ENCODE data around the gene NR2C1.

- TF ChIP-seq ZNF77 (CRISPR knock-in tag; IDR thresholded peaks at IDR 0.05) (no peak), YY1 (IDR thresholded peaks at IDR 0.05; ENCODE audit: borderline replicate concordance in 1 of 3, control insufficient read depth in 1 of 3, extremely low read depth in 1 of 3, insufficient read depth in 3 of 3, insufficient read length in 1 of 3, insufficient replicate concordance in 2 of 3, low read depth in 1 of 3, low read length in 2 of 3) (no peak), CEBPB (tag; IDR thresholded peaks at IDR 0.05) (no peak), ZNF274 (IDR thresholded peaks at IDR 0.05; ENCODE audit: borderline replicate concordance, low read depth, low read length) (no peak), CBX8 (IDR thresholded peaks at IDR 0.05; ENCODE audit: borderline replicate concordance, extremely low read depth, low read depth, low read length, poor library complexity, severe bottlenecking) (no peak), PHF20 (IDR thresholded peaks at IDR 0.05; ENCODE audit: partially characterized antibody) (no peak), EZH2 (IDR thresholded peaks at IDR 0.05; ENCODE audit: borderline replicate concordance, low read depth, low read length) (no peak), ZNF3 (CRISPR knock-in tag; IDR thresholded peaks at IDR 0.05) (no peak), SMC3 (conservative IDR thresholded peaks at IDR 0.05; ENCODE audit: insufficient read depth, low read depth, low read length) (no peak), EP300 (IDR thresholded peaks at IDR 0.05; ENCODE audit: low read length) (no peak), FOXK1 (CRISPR knock-in tag; IDR thresholded peaks at IDR 0.05; ENCODE audit: borderline replicate concordance) (no peak)
These were observed 70.7 kb downstream of the NR2C1 start for GRCh38 chr12:95002754-95003153.

Measured in K562 (cell line).